ENCODE measurements around the gene RACK1. TPM values are rescaled to one million over a fixed set of nuclear protein-coding genes. Genes with fewer than 3 reads are reported as not detected.

Gene RACK1
- total RNA-seq, 1 experiment from 2014 or later = 2,552 TPM

- Histone ChIP-seq H2BK20ac (ENCODE audit: low read depth, low read length, poor library complexity, severe bottlenecking) (no peak overlapping the region), H3K9me3 (ENCODE audit: control insufficient read depth, low read depth, low read length) (no peaks in the 10 kb centered on the region), H3K79me1 (ENCODE audit: insufficient read depth, low read depth, low read length, poor library complexity, severe bottlenecking) (no peaks in the 10 kb centered on the region), H4K5ac (ENCODE audit: insufficient read length, low read depth, low read length) (no peak overlapping the region), H3K9ac (ENCODE audit: extremely low read depth, insufficient read length, low read length) (no peak overlapping the region), H3T11ph (ENCODE audit: low read length) (no peak overlapping the region), H2BK5ac (ENCODE audit: insufficient read length, low read length) (no peak overlapping the region), H3K23me2 (ENCODE audit: insufficient read length, low read depth, low read length, poor library complexity, severe bottlenecking) (peaks cover 34% of the 10 kb centered on the region), H2BK15ac (ENCODE audit: low read depth, low read length) (no peak overlapping the region), H3K4ac (ENCODE audit: low read depth, low read length) (no peak overlapping the region), H3K18ac (ENCODE audit: insufficient read length, low read depth, low read length) (no peak overlapping the region), H2AFZ (ENCODE audit: low read length) (no peak overlapping the region), H2BK120ac (ENCODE audit: low read depth, low read length, poor library complexity, severe bottlenecking) (no peak overlapping the region), H4K20me1 (ENCODE audit: control insufficient read depth, insufficient read depth, insufficient read length) (no peaks in the 10 kb centered on the region), H4K8ac (replicated peaks; ENCODE audit: insufficient read length, low read depth, low read length) (no peak overlapping the region), H3K4me1 (ENCODE audit: insufficient read depth, low read length) (no peaks in the 10 kb centered on the region), H3K27ac (ENCODE audit: insufficient read length, low read depth, low read length) (no peak overlapping the region), H3K27me3 (ENCODE audit: insufficient read depth, low read length) (peaks cover 16% of the 10 kb centered on the region), H3K4me2 (ENCODE audit: insufficient read depth, insufficient read length, low read length) (peak overlapping the region; percentile 75), H3K23ac (ENCODE audit: insufficient read length, low read depth, low read length) (no peak overlapping the region), H3K79me2 (ENCODE audit: insufficient read depth, low read length) (no peaks in the 10 kb centered on the region), H3K56ac (ENCODE audit: insufficient read length, low read depth, low read length) (no peak overlapping the region), H3K14ac (ENCODE audit: insufficient read depth, low read length) (0 out of 2 replicates have a peak overlapping the region, but pooled peaks have one; percentile 9), H2AK5ac (ENCODE audit: insufficient read length, low read length) (no peak overlapping the region), H4K91ac (ENCODE audit: insufficient read length, low read depth, low read length) (no peak overlapping the region), H2BK12ac (ENCODE audit: insufficient read length, low read depth, low read length) (no peak overlapping the region)
- DNase-seq = peak; percentile 95
- peak overlapping the region in 1 of 3 experiments; percentile 59; a peak in 1 of 7 replicates for H3K27ac Mint-ChIP-seq
- H3K27me3 Mint-ChIP-seq (ENCODE audit: low read depth) = peaks cover 60% of the 10 kb centered on the region
- WGBS (ENCODE audit: extremely low coverage, insufficient read length, low lambda C conversion rate) = no CpG with 5 or more reads among the region's 64 CpGs
- H3K4me1 Mint-ChIP-seq = peaks cover 11 to 25% of the 10 kb centered on the region in 2 experiments
- H3K4me3 Mint-ChIP-seq = peak overlapping the region; percentile 91 to 92
- no peak for TF ChIP-seq CTCF (conservative IDR thresholded peaks at IDR 0.05)
- H3K9me3 Mint-ChIP-seq = peaks cover 6 to 9% of the 10 kb centered on the region in 2 experiments; a peak in 2 of 5 replicates
- H3K36me3 Mint-ChIP-seq (ENCODE audit: insufficient read depth in 1 of 3, low read depth in 3 of 3) = peaks cover 0 to 2% (median 0%) of the 10 kb centered on the region in 3 experiments; a peak in 2 of 7 replicates
Measured at GRCh38 chr5:181191526-181192336, 52.0 kb downstream of the RACK1 start.

All from H9 (cell line).